HG03520 (cell line): ENCODE data around the gene ZNF433.
"Not testable (repeated sequence)": the region's sequence is repeated elsewhere in the genome, so short reads cannot be mapped to it uniquely, and the experiment has no call there.

Experiments
- ATAC-seq: cut with Tn5 transposase; IDR thresholded peaks from one replicate; pipeline ENCODE4 v1.9.1; 2021; ENCODE audit warnings: mild to moderate bottlenecking, moderate library complexity; ENCODE audit not compliant: unreplicated experiment

Gene ZNF433

GRCh38 chr19:12035220-12036172, at the start of gene ZNF433:
TSS of gene ZNF433 (minus strand) at chr19:12035679. CDS start at chr19:12035539, 140 bp downstream.
- ATAC-seq, result no peak

- ATAC-seq, result not testable (repeated sequence)
Observed at GRCh38 chr19:12083336-12083735, 47.9 kb upstream of the ZNF433 start.

GRCh38 chr19:12077375-12077774, 41.9 kb upstream of the ZNF433 start:
- no peak for ATAC-seq

GRCh38 chr19:12076331-12076730, 40.9 kb upstream of the ZNF433 start:
- ATAC-seq, result not testable (repeated sequence)

DNA sequence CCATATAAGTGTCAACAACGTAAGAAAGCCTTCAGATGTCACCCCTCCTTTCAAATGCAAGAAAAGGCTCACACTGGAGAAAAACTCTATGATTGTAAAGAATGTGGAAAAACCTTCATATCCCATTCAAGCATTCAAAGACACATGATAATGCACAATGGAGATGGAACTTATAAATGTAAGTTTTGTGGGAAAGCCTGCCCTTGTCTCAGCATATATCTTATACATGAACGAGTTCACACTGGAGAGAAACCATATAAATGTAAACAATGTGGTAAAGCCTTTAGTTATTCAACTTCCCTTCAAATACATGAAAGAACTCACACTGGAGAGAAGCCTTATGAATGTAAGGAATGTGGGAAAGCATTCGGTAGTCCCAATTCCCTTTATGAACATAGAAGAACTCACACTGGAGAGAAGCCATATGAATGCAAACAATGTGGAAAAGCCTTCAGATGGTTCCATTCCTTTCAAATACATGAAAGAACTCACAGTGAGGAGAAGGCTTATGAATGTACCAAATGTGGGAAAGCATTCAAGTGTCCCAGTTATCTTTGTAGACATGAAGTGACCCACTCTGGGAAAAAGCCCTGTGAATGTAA, 40.2 kb upstream of the ZNF433 start:
- ATAC-seq, result no peak

GRCh38 chr19:12064590-12065538, 29.4 kb upstream of the ZNF433 start, which contains the start of gene ZNF844:
TSS of gene ZNF844 (plus strand) at chr19:12064731. CDS start at chr19:12064874, 143 bp downstream.
- peak; percentile 65 for ATAC-seq

DNA sequence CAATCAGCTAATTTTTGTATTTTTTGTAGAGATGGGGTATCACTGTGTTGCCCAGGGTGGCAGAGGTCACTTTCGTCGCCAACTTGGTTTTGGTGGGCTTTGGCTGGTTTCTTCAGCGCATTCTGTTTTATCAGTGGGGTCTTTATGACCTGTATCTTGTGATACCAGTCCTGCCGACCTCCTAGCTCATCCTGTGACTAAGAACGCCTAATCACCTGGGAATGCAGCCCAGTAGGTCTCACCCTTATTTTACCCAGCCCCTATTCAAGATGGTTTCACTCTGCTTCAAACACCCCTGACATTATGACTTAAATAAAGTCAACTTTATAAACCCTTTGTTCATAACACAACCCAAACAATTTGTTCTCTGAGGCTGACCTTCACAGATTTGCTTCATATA, 20.3 kb upstream of the ZNF433 start:
- no peak for ATAC-seq

DNA sequence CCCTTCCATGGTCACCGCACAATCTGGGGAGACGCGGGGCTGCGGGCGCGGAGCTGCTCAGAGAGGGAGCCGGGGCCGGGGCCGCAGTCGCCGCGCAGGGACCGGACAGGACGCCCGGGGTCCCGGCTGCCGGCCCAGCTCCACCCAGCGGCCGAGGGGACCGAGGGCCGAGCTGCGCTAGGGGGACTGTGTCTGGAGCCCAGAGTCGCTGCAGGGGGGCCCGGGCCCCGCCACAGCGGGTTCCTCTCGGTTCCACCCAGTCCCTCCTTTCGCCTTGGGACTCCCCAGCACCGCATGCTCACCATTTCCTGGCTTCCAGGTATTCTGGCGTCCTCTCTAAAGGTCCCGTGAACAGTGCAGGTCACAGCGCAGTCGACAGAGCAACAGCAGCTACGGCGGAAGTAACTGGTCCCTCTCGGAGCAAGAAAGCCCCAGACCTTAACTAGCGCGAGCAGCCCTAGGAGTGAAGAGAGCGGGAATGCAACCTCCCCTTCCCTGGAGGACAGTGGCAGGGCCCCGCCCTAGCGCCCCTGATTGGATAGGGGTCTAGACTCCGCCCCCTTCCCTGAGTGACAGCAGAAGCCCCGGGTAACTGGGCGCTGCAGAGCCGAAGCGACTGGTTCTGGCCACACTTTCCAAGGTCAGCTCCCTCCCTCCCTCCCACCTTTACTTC, 17.2 kb upstream of the ZNF433 start, which contains the start of gene ZNF878:
Gene ZNF878 (minus strand): TSS at position 465 of the 673 bp plus-strand sequence. CDS start 160 bp downstream, at position 305.
- peak; percentile 77 for ATAC-seq

DNA sequence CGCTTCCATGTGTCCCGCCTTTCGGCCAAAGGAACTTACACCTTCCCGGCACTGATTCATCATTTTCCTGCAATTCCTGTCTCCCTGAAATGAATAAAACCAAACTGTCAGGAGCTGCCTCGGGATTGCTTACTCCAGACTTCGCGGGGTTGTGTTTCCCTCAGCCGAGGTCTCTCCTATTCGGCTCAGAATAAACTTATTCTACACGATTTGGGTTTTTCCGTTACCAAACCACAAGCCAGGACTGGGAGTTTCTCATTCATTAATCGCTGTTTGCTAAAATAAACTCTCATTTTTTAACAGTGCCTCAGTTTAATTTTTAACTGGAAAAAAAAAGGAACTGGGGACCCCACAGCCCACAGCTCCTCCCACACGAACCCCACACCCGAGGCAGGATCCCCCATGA, 16.6 kb upstream of the ZNF433 start:
- no peak for ATAC-seq

- no peak for ATAC-seq
Observed at GRCh38 chr19:12047868-12048267, 12.4 kb upstream of the ZNF433 start.

DNA sequence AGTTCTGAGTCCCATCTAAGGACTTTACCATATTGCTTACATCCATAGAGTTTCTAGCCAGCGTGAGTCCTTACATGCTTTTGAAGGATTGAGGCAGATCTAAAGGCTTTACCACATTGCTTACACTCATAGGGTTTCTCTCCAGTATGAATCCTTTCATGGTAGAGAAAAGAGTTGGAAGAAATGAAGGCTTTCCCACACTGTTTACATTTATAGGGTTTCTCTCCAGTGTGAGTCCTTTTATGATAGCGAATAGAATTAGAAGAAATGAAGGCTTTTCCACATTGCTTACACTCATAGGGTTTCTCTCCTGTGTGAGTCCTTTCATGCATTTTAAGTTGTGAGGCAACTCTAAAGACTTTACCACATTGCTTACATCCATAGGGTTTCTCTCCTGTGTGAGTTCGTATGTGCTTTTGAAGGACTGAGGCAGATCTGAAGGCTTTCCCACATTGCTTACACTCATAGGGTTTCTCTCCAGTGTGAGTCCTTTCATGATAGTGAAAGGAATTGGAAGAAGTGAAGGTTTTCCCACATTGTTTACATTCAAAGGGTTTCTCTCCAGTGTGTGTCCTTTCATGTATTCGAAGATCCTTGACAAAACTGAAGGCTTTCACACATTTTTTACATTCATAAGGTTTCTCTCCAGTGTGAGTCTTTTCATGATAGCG, 8.4 kb upstream of the ZNF433 start:
- no peak for ATAC-seq

DNA sequence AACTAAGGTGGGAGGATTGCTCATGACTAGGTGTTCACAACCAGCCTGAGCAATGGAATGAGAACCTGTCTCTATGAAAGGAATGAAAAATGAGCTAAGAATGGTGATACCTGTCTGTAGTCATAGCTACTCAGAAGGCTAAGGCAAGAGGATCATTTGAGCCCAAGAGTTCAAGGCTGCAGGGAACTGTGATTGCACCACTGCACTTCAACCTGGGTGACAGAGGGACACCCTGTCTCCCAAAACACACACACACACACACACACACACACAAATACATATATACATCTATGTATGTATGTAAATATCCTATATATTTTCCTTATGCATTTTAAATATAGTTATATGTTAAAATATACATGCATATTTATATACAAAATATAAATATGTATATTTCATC, 7.4 kb upstream of the ZNF433 start:
- no peak for ATAC-seq

- no peak for ATAC-seq
Observed at GRCh38 chr19:12034620-12035019, 859 bp downstream of the ZNF433 start.

- no peak for ATAC-seq
Observed at GRCh38 chr19:12034198-12034597, 1.3 kb downstream of the ZNF433 start.

GRCh38 chr19:12015753-12016116, 19.7 kb downstream of the ZNF433 start:
- ATAC-seq, result no peak

GRCh38 chr19:12015015-12015752, 20.3 kb downstream of the ZNF433 start:
- no peak for ATAC-seq

GRCh38 chr19:12000152-12000981, 35.1 kb downstream of the ZNF433 start:
- ATAC-seq, result no peak

DNA sequence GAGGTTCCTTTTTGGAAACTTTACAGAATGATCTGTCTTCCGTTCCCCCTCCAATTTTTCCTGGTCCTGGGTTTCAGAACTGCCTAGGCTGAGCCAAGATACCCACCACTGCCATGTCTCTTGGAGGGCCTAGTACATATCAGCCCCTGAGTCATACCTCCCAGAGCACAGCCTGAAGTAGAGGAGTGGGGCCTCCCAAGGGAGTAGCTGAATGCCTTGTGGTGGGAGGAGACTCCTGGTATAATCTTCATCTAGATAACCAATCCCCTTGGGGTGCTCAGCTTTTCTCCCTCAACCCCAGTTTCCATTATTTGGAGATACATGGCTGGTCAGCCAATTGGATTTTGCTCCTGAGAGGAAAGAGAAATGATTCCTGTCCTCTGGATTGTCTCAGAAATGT, 40.3 kb downstream of the ZNF433 start:
- ATAC-seq, result no peak
